WTC11 (cell line): ENCODE measurements around the gene CDC45. TPM values are rescaled to one million over a fixed set of nuclear protein-coding genes. Genes with fewer than 3 reads are reported as not detected.
A peak's percentile ranks its signal among the peaks of the same experiment; 100 is the strongest.

Experiments used
- ATAC-seq: fragments of 200-7000 bp; cut with Tn5 transposase; 2 replicates; pipeline ENCODE4 v1.10.0; 2021; ENCODE audit warnings: mild to moderate bottlenecking, moderate library complexity
- CTCF ChIA-PET: fragments of 300-600 bp; sonication (Branson Sonifier 250); formaldehyde crosslinking; loops from one replicate; lab custom pipeline; 2021; ENCODE audit warnings: antibody characterized with exemption; lab: Charles Lee
- POLR2A ChIA-PET: fragments of 350-600 bp; sonication (Branson Sonifier 250); formaldehyde crosslinking; loops from one replicate; lab custom pipeline; 2021; ENCODE audit warnings: antibody characterized with exemption; lab: Charles Lee
- DNase-seq: peaks from one replicate; pipeline ENCODE4 v3.0.0; 2021; ENCODE audit warnings: low spot score
- H3K27ac Mint-ChIP-seq: 2 replicates; pipeline ENCODE4 v1.8.0; 2021; ENCODE audit warnings: mixed read lengths
- H3K27me3 Mint-ChIP-seq: 2 replicates; pipeline ENCODE4 v1.8.0; 2021; ENCODE audit warnings: low read depth, mild to moderate bottlenecking, moderate library complexity, mixed read lengths
- H3K36me3 Mint-ChIP-seq: 2 replicates; pipeline ENCODE4 v1.8.0; 2021; ENCODE audit warnings: mixed read lengths
- H3K4me1 Mint-ChIP-seq: 2 replicates; pipeline ENCODE4 v1.8.0; 2022; ENCODE audit warnings: mixed read lengths
- H3K4me3 Mint-ChIP-seq: 2 replicates; pipeline ENCODE4 v1.8.0; 2021; ENCODE audit warnings: mild to moderate bottlenecking, moderate library complexity, mixed read lengths
- H3K9me3 Mint-ChIP-seq: 2 replicates; pipeline ENCODE4 v1.8.0; 2021; ENCODE audit warnings: mixed read lengths
- ARID4B ChIP-seq: sonication (generic); formaldehyde crosslinking; IDR thresholded peaks from 2 replicates; pipeline ENCODE4 v1.8.0; 2023; ENCODE audit warnings: missing genetic modification reagents, mild to moderate bottlenecking, borderline replicate concordance
- CREB1 ChIP-seq: sonication (generic); formaldehyde crosslinking; IDR thresholded peaks from 2 replicates; pipeline ENCODE4 v1.8.0; 2023; ENCODE audit warnings: mild to moderate bottlenecking, missing genetic modification reagents
- E2F1 ChIP-seq: sonication (generic); formaldehyde crosslinking; IDR thresholded peaks from 2 replicates; pipeline ENCODE4 v1.8.0; 2022; ENCODE audit warnings: mild to moderate bottlenecking, missing genetic modification reagents
- ESRRA ChIP-seq: sonication (generic); formaldehyde crosslinking; IDR thresholded peaks from 2 replicates; pipeline ENCODE4 v1.8.1; 2022; ENCODE audit warnings: mild to moderate bottlenecking, missing genetic modification reagents, borderline replicate concordance
- GTF2I ChIP-seq: fragments of 250-450 bp; sonication (Bioruptor Pico); conservative IDR thresholded peaks from 2 replicates; pipeline ENCODE4 v1.4.0; 2021; ENCODE audit warnings: mild to moderate bottlenecking
- JAZF1 ChIP-seq: fragments of 250-450 bp; sonication (Bioruptor Pico); IDR thresholded peaks from 2 replicates; pipeline ENCODE4 v1.9.0; 2021; ENCODE audit warnings: moderate library complexity, mild to moderate bottlenecking, inconsistent platforms
- MYBL2 ChIP-seq: sonication (generic); formaldehyde crosslinking; IDR thresholded peaks from 2 replicates; pipeline ENCODE4 v1.8.1; 2023; ENCODE audit warnings: mild to moderate bottlenecking, moderate library complexity, missing genetic modification reagents
- NR2C2 ChIP-seq: sonication (generic); formaldehyde crosslinking; IDR thresholded peaks from 2 replicates; pipeline ENCODE4 v1.8.0; 2022; ENCODE audit warnings: mild to moderate bottlenecking, missing genetic modification reagents
- RORB ChIP-seq: fragments of 250-450 bp; sonication (Bioruptor Pico); IDR thresholded peaks from 2 replicates; pipeline ENCODE4 v1.9.0; 2021; ENCODE audit warnings: mild to moderate bottlenecking
- SMAD3 ChIP-seq: sonication (generic); formaldehyde crosslinking; IDR thresholded peaks from 2 replicates; pipeline ENCODE4 v1.8.0; 2022; ENCODE audit warnings: missing genetic modification reagents, mild to moderate bottlenecking, borderline replicate concordance
- SMAD4 ChIP-seq: sonication (generic); formaldehyde crosslinking; IDR thresholded peaks from 2 replicates; pipeline ENCODE4 v1.8.0; 2022; ENCODE audit warnings: mild to moderate bottlenecking, missing genetic modification reagents
- ZBTB43 ChIP-seq: sonication (generic); formaldehyde crosslinking; IDR thresholded peaks from 2 replicates; pipeline ENCODE4 v1.8.1; 2023; ENCODE audit warnings: mild to moderate bottlenecking, missing genetic modification reagents
- ZNF121 ChIP-seq: sonication (generic); formaldehyde crosslinking; IDR thresholded peaks from 2 replicates; pipeline ENCODE4 v1.8.0; 2023; ENCODE audit warnings: missing genetic modification reagents
- ZNF138 ChIP-seq: sonication (generic); formaldehyde crosslinking; conservative IDR thresholded peaks from 2 replicates; pipeline ENCODE4 v1.8.1; 2022; ENCODE audit warnings: mild to moderate bottlenecking, moderate library complexity, missing genetic modification reagents
- ZNF232 ChIP-seq: sonication (generic); formaldehyde crosslinking; IDR thresholded peaks from 2 replicates; pipeline ENCODE4 v1.8.0; 2022; ENCODE audit warnings: mild to moderate bottlenecking, missing genetic modification reagents
- ZNF317 ChIP-seq: sonication (generic); formaldehyde crosslinking; IDR thresholded peaks from 2 replicates; pipeline ENCODE4 v1.8.1; 2023; ENCODE audit warnings: low read depth, mild to moderate bottlenecking, moderate library complexity, missing genetic modification reagents, borderline replicate concordance
- ZNF396 ChIP-seq: fragments of 250-450 bp; sonication (Bioruptor Pico); IDR thresholded peaks from 2 replicates; pipeline ENCODE4 v1.8.0; 2021; ENCODE audit warnings: mild to moderate bottlenecking, moderate library complexity, borderline replicate concordance
- ZNF425 ChIP-seq: fragments of 250-450 bp; sonication (Bioruptor Pico); conservative IDR thresholded peaks from 2 replicates; pipeline ENCODE4 v1.9.0; 2021; ENCODE audit warnings: mild to moderate bottlenecking
- ZNF512 ChIP-seq: sonication (generic); formaldehyde crosslinking; IDR thresholded peaks from 2 replicates; pipeline ENCODE4 v1.8.1; 2022; ENCODE audit warnings: missing genetic modification reagents, borderline replicate concordance
- total RNA-seq: library from RNA; stranded (reverse); gene quantifications from 3 replicates; pipeline ENCODE4 v1.2.3, GENCODE V29; 2021
- TF ChIP-seq, protein P1 (sequence below): sonication (generic); formaldehyde crosslinking; IDR thresholded peaks from 2 replicates; pipeline ENCODE4 v1.8.0; 2022; ENCODE audit warnings: mild to moderate bottlenecking, missing genetic modification reagents

CDC45 gene
- total RNA-seq, 1 experiment from 2014 or later, result 38.1 TPM

- H3K4me3 Mint-ChIP-seq, result no peak overlapping the region
- peaks cover 41% of the 10 kb centered on the region for H3K36me3 Mint-ChIP-seq
- H3K27me3 Mint-ChIP-seq, result peaks cover 8% of the 10 kb centered on the region
- ChIA-PET POLR2A (no interaction called here), CTCF (interaction anchor here (0.7 kb wide), 1 partner anchor 181 kb away, joined by 4 read pairs; no protein-coding TSS in a partner anchor)
- no peak overlapping the region for H3K27ac Mint-ChIP-seq
- H3K9me3 Mint-ChIP-seq, result no peaks in the 10 kb centered on the region
- peaks cover 16% of the 10 kb centered on the region for H3K4me1 Mint-ChIP-seq
- peak; percentile 79 for TF ChIP-seq ZNF121 (CRISPR knock-in tag)
- TF ChIP-seq CREB1 (CRISPR knock-in tag), result no peak
- no peak for DNase-seq
- no peak for ATAC-seq
Measured at GRCh38 chr22:19450363-19451175, 29.2 kb upstream of the CDC45 start.

DNA sequence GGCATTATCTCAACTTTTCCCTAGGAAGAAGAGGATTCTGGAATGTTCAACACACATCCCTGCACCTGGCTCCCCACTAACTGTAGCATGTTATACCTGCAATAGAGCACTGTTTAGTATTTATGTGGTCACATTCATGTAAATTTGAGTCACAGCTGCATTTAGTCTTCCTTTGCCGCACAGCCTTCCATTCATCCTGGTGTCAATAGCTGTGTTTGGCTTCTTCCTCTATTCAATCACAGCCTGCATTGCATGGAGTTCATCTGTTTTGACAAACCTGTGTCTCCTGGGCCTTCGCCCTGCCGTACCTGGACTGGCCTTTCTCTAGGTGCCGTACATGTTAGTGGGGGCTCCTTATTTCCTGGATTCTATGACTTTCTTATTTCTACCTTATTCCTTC lies 28.1 kb upstream of the CDC45 start:
- ATAC-seq (no peak), DNase-seq (no peak)
- H3K4me3 Mint-ChIP-seq, result no peak overlapping the region
- H3K36me3 Mint-ChIP-seq, result peaks cover 49% of the 10 kb centered on the region
- POLR2A ChIA-PET, result no interaction called here
- H3K4me1 Mint-ChIP-seq, result peaks cover 11% of the 10 kb centered on the region
- CTCF ChIA-PET, result no interaction called here
- no peaks in the 10 kb centered on the region for H3K9me3 Mint-ChIP-seq
- peaks cover 4% of the 10 kb centered on the region for H3K27me3 Mint-ChIP-seq
- no peak overlapping the region for H3K27ac Mint-ChIP-seq
- TF ChIP-seq NR2C2 (CRISPR knock-in tag), result no peak
- no peak for TF ChIP-seq ZNF138
- no peak for TF ChIP-seq ZNF232
- no peak for TF ChIP-seq GTF2I (CRISPR knock-in tag)
- TF ChIP-seq, protein P1, sequence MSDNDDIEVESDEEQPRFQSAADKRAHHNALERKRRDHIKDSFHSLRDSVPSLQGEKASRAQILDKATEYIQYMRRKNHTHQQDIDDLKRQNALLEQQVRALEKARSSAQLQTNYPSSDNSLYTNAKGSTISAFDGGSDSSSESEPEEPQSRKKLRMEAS (CRISPR knock-in tag), result no peak
- TF ChIP-seq ESRRA, result no peak
- no peak for TF ChIP-seq ZBTB43
- no peak for TF ChIP-seq RORB (CRISPR knock-in tag)
- TF ChIP-seq SMAD4 (CRISPR knock-in tag), result no peak
- TF ChIP-seq ZNF512, result no peak
- no peak for TF ChIP-seq SMAD3 (CRISPR knock-in tag)
- no peak for TF ChIP-seq E2F1
- no peak for TF ChIP-seq ZNF317
- no peak for TF ChIP-seq ZNF396 (CRISPR knock-in tag)
- TF ChIP-seq MYBL2 (CRISPR knock-in tag), result no peak
- TF ChIP-seq ARID4B (CRISPR knock-in tag), result no peak
- no peak for TF ChIP-seq ZNF425
- no peak for TF ChIP-seq JAZF1 (CRISPR knock-in tag)
